ENCODE results near the gene TWIST2. TPM values are rescaled to one million over a fixed set of nuclear protein-coding genes. Genes with fewer than 3 reads are reported as not detected.

Gene TWIST2
- polyA plus RNA-seq, 1 of the 3 experiments (the other 2 are of a cell fraction): 19.5 TPM

DNA sequence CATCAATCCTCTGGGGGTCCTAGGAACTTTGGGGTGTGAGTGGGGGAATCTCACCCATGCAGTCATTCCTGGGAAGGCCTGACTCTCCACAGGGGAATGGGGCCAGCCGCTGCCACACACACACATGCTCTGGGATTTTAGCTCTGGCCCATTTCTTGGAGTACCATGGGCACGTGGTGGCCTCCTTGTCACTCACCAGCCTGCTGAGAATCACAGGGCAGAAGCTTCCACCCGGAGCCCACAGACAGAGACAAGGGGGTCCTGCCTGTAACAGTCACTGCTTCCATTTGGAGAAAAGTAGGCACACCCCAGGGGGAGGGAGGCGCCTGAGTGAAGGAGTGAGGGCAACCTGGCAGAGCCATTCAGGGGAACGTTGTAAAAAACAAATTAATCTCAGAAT lies 48.8 kb downstream of the TWIST2 start:
- no peak for TF ChIP-seq FOXM1 (IDR thresholded peaks at IDR 0.05; ENCODE audit: low read depth)
- no peak for TF ChIP-seq ELF1 (IDR thresholded peaks at IDR 0.05)
- TF ChIP-seq GATA2 (CRISPR knock-in tag; IDR thresholded peaks at IDR 0.05): no peak
- TF ChIP-seq, protein P1, sequence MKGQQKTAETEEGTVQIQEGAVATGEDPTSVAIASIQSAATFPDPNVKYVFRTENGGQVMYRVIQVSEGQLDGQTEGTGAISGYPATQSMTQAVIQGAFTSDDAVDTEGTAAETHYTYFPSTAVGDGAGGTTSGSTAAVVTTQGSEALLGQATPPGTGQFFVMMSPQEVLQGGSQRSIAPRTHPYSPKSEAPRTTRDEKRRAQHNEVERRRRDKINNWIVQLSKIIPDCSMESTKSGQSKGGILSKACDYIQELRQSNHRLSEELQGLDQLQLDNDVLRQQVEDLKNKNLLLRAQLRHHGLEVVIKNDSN (IDR thresholded peaks at IDR 0.05; ENCODE audit: borderline replicate concordance, low read depth): no peak
- no peak for TF ChIP-seq EP300 (IDR thresholded peaks at IDR 0.05; ENCODE audit: borderline replicate concordance in 1 of 2, low read depth in 1 of 2, low read length in 1 of 2)
- TF ChIP-seq, protein P2, sequence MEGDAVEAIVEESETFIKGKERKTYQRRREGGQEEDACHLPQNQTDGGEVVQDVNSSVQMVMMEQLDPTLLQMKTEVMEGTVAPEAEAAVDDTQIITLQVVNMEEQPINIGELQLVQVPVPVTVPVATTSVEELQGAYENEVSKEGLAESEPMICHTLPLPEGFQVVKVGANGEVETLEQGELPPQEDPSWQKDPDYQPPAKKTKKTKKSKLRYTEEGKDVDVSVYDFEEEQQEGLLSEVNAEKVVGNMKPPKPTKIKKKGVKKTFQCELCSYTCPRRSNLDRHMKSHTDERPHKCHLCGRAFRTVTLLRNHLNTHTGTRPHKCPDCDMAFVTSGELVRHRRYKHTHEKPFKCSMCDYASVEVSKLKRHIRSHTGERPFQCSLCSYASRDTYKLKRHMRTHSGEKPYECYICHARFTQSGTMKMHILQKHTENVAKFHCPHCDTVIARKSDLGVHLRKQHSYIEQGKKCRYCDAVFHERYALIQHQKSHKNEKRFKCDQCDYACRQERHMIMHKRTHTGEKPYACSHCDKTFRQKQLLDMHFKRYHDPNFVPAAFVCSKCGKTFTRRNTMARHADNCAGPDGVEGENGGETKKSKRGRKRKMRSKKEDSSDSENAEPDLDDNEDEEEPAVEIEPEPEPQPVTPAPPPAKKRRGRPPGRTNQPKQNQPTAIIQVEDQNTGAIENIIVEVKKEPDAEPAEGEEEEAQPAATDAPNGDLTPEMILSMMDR (IDR thresholded peaks at IDR 0.05): no peak
- TF ChIP-seq GABPA (IDR thresholded peaks at IDR 0.05; ENCODE audit: low read depth): no peak
- TF ChIP-seq, protein P3, sequence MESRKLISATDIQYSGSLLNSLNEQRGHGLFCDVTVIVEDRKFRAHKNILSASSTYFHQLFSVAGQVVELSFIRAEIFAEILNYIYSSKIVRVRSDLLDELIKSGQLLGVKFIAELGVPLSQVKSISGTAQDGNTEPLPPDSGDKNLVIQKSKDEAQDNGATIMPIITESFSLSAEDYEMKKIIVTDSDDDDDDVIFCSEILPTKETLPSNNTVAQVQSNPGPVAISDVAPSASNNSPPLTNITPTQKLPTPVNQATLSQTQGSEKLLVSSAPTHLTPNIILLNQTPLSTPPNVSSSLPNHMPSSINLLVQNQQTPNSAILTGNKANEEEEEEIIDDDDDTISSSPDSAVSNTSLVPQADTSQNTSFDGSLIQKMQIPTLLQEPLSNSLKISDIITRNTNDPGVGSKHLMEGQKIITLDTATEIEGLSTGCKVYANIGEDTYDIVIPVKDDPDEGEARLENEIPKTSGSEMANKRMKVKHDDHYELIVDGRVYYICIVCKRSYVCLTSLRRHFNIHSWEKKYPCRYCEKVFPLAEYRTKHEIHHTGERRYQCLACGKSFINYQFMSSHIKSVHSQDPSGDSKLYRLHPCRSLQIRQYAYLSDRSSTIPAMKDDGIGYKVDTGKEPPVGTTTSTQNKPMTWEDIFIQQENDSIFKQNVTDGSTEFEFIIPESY (IDR thresholded peaks at IDR 0.05; ENCODE audit: borderline replicate concordance, low read depth): no peak
- no peak for TF ChIP-seq TAF1 (IDR thresholded peaks at IDR 0.05; ENCODE audit: borderline replicate concordance, low read depth, low read length)
- TF ChIP-seq RAD21 (IDR thresholded peaks at IDR 0.05; ENCODE audit: low read length): no peak
- TF ChIP-seq RCOR1 (IDR thresholded peaks at IDR 0.05; ENCODE audit: low read length): no peak
- TF ChIP-seq MXI1 (IDR thresholded peaks at IDR 0.05; ENCODE audit: low read depth, low read length): no peak
- no peak for TF ChIP-seq EZH2phosphoT487 (IDR thresholded peaks at IDR 0.05; ENCODE audit: borderline replicate concordance, low read depth)
- TF ChIP-seq MEF2A (IDR thresholded peaks at IDR 0.05; ENCODE audit: borderline replicate concordance, low read depth): no peak
- Histone ChIP-seq H3K9ac (no peak overlapping the region), H4K20me1 (ENCODE audit: insufficient read depth) (no peaks in the 10 kb centered on the region), H3K36me3 (replicated peaks in 1 of 2; ENCODE audit: control insufficient read depth in 1 of 2, insufficient read depth in 2 of 2, low read length in 1 of 2) (no peaks in the 10 kb centered on the region), H3K79me2 (ENCODE audit: insufficient read depth) (no peaks in the 10 kb centered on the region), H2AFZ (ENCODE audit: low read depth) (no peak overlapping the region), H3K9me3 (no peaks in the 10 kb centered on the region), H3K27me3 (ENCODE audit: insufficient read depth) (no peaks in the 10 kb centered on the region), H3K4me2 (no peak overlapping the region), H3F3A (replicated peaks; ENCODE audit: insufficient read depth) (no peaks in the 10 kb centered on the region), H3K4me3 (ENCODE audit: low read depth in 2 of 2, low read length in 1 of 2) (no peak overlapping the region), H3K9me2 (no peaks in the 10 kb centered on the region), H3K4me1 (ENCODE audit: control insufficient read depth in 1 of 2, insufficient read depth in 2 of 2, low read depth in 1 of 2, low read length in 1 of 2) (no peaks in the 10 kb centered on the region), H3K27ac (ENCODE audit: low read depth in 2 of 2, low read length in 1 of 2) (no peak overlapping the region)
- 59% methylated on average over 5 of the region's 5 CpGs for WGBS (ENCODE audit: low lambda C conversion rate)
- no peak for DNase-seq
- CTCF ChIA-PET: no interaction called here
- POLR2A ChIA-PET: no interaction called here
